GM21576 (cell line): ENCODE measurements around the gene IGSF23.
"Not testable (repeated sequence)": the region's sequence is repeated elsewhere in the genome, so short reads cannot be mapped to it uniquely, and the experiment has no call there.

Experiments
- ATAC-seq: cut with Tn5 transposase; IDR thresholded peaks from one replicate; pipeline ENCODE4 v1.9.1; 2021; ENCODE audit warnings: mild to moderate bottlenecking, moderate library complexity; ENCODE audit not compliant: unreplicated experiment

The IGSF23 gene

GRCh38 chr19:44587963-44588770 is 25.2 kb upstream of the IGSF23 start:
- no peak for ATAC-seq

- no peak for ATAC-seq
Measured at GRCh38 chr19:44588771-44589112, 24.6 kb upstream of the IGSF23 start.

GRCh38 chr19:44590245-44591059 is 22.9 kb upstream of the IGSF23 start:
- no peak for ATAC-seq

GRCh38 chr19:44591340-44591993 is 21.9 kb upstream of the IGSF23 start:
- not testable (repeated sequence) for ATAC-seq

- no peak for ATAC-seq
Measured at GRCh38 chr19:44592451-44592890, 20.9 kb upstream of the IGSF23 start.

- no peak for ATAC-seq
Measured at GRCh38 chr19:44593294-44593693, 20.1 kb upstream of the IGSF23 start.

GRCh38 chr19:44593866-44594266 is 19.5 kb upstream of the IGSF23 start:
- ATAC-seq = not testable (repeated sequence)

- no peak for ATAC-seq
Measured at GRCh38 chr19:44596428-44597130, 16.8 kb upstream of the IGSF23 start.

GRCh38 chr19:44597131-44597491 is 16.3 kb upstream of the IGSF23 start:
- no peak for ATAC-seq

GRCh38 chr19:44598355-44598754 is 15.0 kb upstream of the IGSF23 start:
- no peak for ATAC-seq

GRCh38 chr19:44598880-44599279 is 14.5 kb upstream of the IGSF23 start:
- ATAC-seq = no peak

- ATAC-seq = no peak
Measured at GRCh38 chr19:44600466-44600865, 12.9 kb upstream of the IGSF23 start.

GRCh38 chr19:44602081-44602480 is 11.3 kb upstream of the IGSF23 start:
- ATAC-seq = no peak

GRCh38 chr19:44603201-44603945 is 10.0 kb upstream of the IGSF23 start:
- no peak for ATAC-seq

- ATAC-seq = no peak
Measured at GRCh38 chr19:44604241-44604640, 9.1 kb upstream of the IGSF23 start.

- no peak for ATAC-seq
Measured at GRCh38 chr19:44605547-44605946, 7.8 kb upstream of the IGSF23 start.

- ATAC-seq = no peak
Measured at GRCh38 chr19:44607049-44607448, 6.3 kb upstream of the IGSF23 start.

- ATAC-seq = no peak
Measured at GRCh38 chr19:44607917-44608316, 5.4 kb upstream of the IGSF23 start.

- no peak for ATAC-seq
Measured at GRCh38 chr19:44608391-44608821, 5.0 kb upstream of the IGSF23 start.

GRCh38 chr19:44609219-44609618 is 4.1 kb upstream of the IGSF23 start:
- ATAC-seq = no peak
